ENCODE measurements around the gene AUTS2. TPM values are rescaled to one million over a fixed set of nuclear protein-coding genes. Genes with fewer than 3 reads are reported as not detected.

Gene AUTS2
- total RNA-seq, 1 donor from 2014 or later = 53.0 TPM

- Histone ChIP-seq H3K27ac (no peak overlapping the region), H3K27me3 (no peaks in the 10 kb centered on the region), H3K36me3 (no peaks in the 10 kb centered on the region), H3K9me3 (no peaks in the 10 kb centered on the region), H3K4me3 (no peak overlapping the region), H3K4me1 (no peaks in the 10 kb centered on the region)
- no peak for DNase-seq (ENCODE audit: extremely low spot score in 2 of 2)
- intact Hi-C loops (cut with DNase I) = no loop called here
- TF ChIP-seq POLR2AphosphoS5 (IDR thresholded peaks at IDR 0.05; ENCODE audit: insufficient read depth in 1 of 2, low read depth in 1 of 2) (no peak), CTCF (IDR thresholded peaks at IDR 0.05) (no peak), POLR2A (IDR thresholded peaks at IDR 0.05) (no peak)
These were observed 888.7 kb downstream of the AUTS2 start for GRCh38 chr7:70486977-70487376.

- H3K27me3 ChIP-seq = no peaks in the 10 kb centered on the region
- H3K4me1 ChIP-seq = no peaks in the 10 kb centered on the region
- intact Hi-C loops (cut with DNase I) = no loop called here
- no peaks in the 10 kb centered on the region for H3K36me3 ChIP-seq
- DNase-seq (ENCODE audit: extremely low spot score in 2 of 2) = no peak
- TF ChIP-seq POLR2A (IDR thresholded peaks at IDR 0.05) (no peak), POLR2AphosphoS5 (IDR thresholded peaks at IDR 0.05; ENCODE audit: insufficient read depth in 1 of 2, low read depth in 1 of 2) (no peak), CTCF (IDR thresholded peaks at IDR 0.05) (no peak)
- H3K9me3 ChIP-seq = no peaks in the 10 kb centered on the region
- no peak overlapping the region for H3K4me3 ChIP-seq
- no peak overlapping the region for H3K27ac ChIP-seq
These were observed 889.2 kb downstream of the AUTS2 start for GRCh38 chr7:70487428-70487827.

- H3K4me3 ChIP-seq = no peak overlapping the region
- no peak for DNase-seq (ENCODE audit: extremely low spot score in 2 of 2)
- TF ChIP-seq CTCF (IDR thresholded peaks at IDR 0.05) (no peak), POLR2A (IDR thresholded peaks at IDR 0.05) (no peak), POLR2AphosphoS5 (IDR thresholded peaks at IDR 0.05; ENCODE audit: insufficient read depth in 1 of 2, low read depth in 1 of 2) (no peak)
- intact Hi-C loops (cut with DNase I) = no loop called here
- H3K9me3 ChIP-seq = no peaks in the 10 kb centered on the region
- H3K27me3 ChIP-seq = no peaks in the 10 kb centered on the region
- no peaks in the 10 kb centered on the region for H3K36me3 ChIP-seq
- H3K27ac ChIP-seq = no peak overlapping the region
- no peaks in the 10 kb centered on the region for H3K4me1 ChIP-seq
These were observed 889.6 kb downstream of the AUTS2 start for GRCh38 chr7:70487886-70488285.

GRCh38 chr7:70489813-70490212 lies 891.5 kb downstream of the AUTS2 start:
- no peaks in the 10 kb centered on the region for H3K4me1 ChIP-seq
- no peak overlapping the region for H3K27ac ChIP-seq
- H3K27me3 ChIP-seq = no peaks in the 10 kb centered on the region
- no peaks in the 10 kb centered on the region for H3K36me3 ChIP-seq
- TF ChIP-seq POLR2A (IDR thresholded peaks at IDR 0.05) = no peak
- TF ChIP-seq POLR2AphosphoS5 (IDR thresholded peaks at IDR 0.05; ENCODE audit: insufficient read depth in 1 of 2, low read depth in 1 of 2) = no peak
- TF ChIP-seq CTCF (IDR thresholded peaks at IDR 0.05) = no peak
- no peak overlapping the region for H3K4me3 ChIP-seq
- no peaks in the 10 kb centered on the region for H3K9me3 ChIP-seq
- DNase-seq (ENCODE audit: extremely low spot score in 2 of 2) = no peak
- intact Hi-C loops (cut with DNase I) = no loop called here

GRCh38 chr7:70492625-70493024 lies 894.4 kb downstream of the AUTS2 start:
- TF ChIP-seq POLR2AphosphoS5 (IDR thresholded peaks at IDR 0.05; ENCODE audit: insufficient read depth in 1 of 2, low read depth in 1 of 2) (no peak), POLR2A (IDR thresholded peaks at IDR 0.05) (no peak), CTCF (IDR thresholded peaks at IDR 0.05) (no peak)
- Histone ChIP-seq H3K36me3 (no peaks in the 10 kb centered on the region), H3K9me3 (no peaks in the 10 kb centered on the region), H3K4me1 (no peaks in the 10 kb centered on the region), H3K4me3 (no peak overlapping the region), H3K27me3 (no peaks in the 10 kb centered on the region), H3K27ac (no peak overlapping the region)
- intact Hi-C loops (cut with DNase I) = no loop called here
- DNase-seq (ENCODE audit: extremely low spot score in 2 of 2) = no peak

Measured in vagina (tissue), 2 donors.